ENCODE measurements around the gene KRTAP4-6. TPM values are rescaled to one million over a fixed set of nuclear protein-coding genes. Genes with fewer than 3 reads are reported as not detected.
"Not testable (repeated sequence)": the region's sequence is repeated elsewhere in the genome, so short reads cannot be mapped to it uniquely, and the experiment has no call there.

KRTAP4-6 gene
- total RNA-seq, 1 donor from 2014 or later, result not detected

GRCh38 chr17:41153856-41154255, 13.5 kb upstream of the KRTAP4-6 start:
- no peaks in the 10 kb centered on the region for H3K9me3 Mint-ChIP-seq (ENCODE audit: unreplicated experiment)
- no peaks in the 10 kb centered on the region for H3K27me3 Mint-ChIP-seq (ENCODE audit: unreplicated experiment)
- no peak overlapping the region for H3K4me3 Mint-ChIP-seq (ENCODE audit: unreplicated experiment)
- no peak for DNase-seq (ENCODE audit: extremely low spot score, unreplicated experiment)
- no peak overlapping the region for H3K27ac Mint-ChIP-seq (ENCODE audit: unreplicated experiment)
- no peak for TF ChIP-seq CTCF (IDR thresholded peaks at IDR 0.05)
- no peaks in the 10 kb centered on the region for H3K36me3 Mint-ChIP-seq (ENCODE audit: unreplicated experiment)
- no peaks in the 10 kb centered on the region for H3K4me1 Mint-ChIP-seq (ENCODE audit: unreplicated experiment)

- no peak overlapping the region for H3K4me3 Mint-ChIP-seq (ENCODE audit: unreplicated experiment)
- no peak overlapping the region for H3K27ac Mint-ChIP-seq (ENCODE audit: unreplicated experiment)
- H3K4me1 Mint-ChIP-seq (ENCODE audit: unreplicated experiment), result no peaks in the 10 kb centered on the region
- H3K9me3 Mint-ChIP-seq (ENCODE audit: unreplicated experiment), result no peaks in the 10 kb centered on the region
- no peaks in the 10 kb centered on the region for H3K27me3 Mint-ChIP-seq (ENCODE audit: unreplicated experiment)
- no peak for DNase-seq (ENCODE audit: extremely low spot score, unreplicated experiment)
- TF ChIP-seq CTCF (IDR thresholded peaks at IDR 0.05), result no peak
- no peaks in the 10 kb centered on the region for H3K36me3 Mint-ChIP-seq (ENCODE audit: unreplicated experiment)
Observed at GRCh38 chr17:41151525-41151924, 11.2 kb upstream of the KRTAP4-6 start.

- Mint-ChIP-seq H3K4me3 (ENCODE audit: unreplicated experiment) (no peak overlapping the region), H3K36me3 (ENCODE audit: unreplicated experiment) (no peaks in the 10 kb centered on the region), H3K9me3 (ENCODE audit: unreplicated experiment) (no peaks in the 10 kb centered on the region), H3K27me3 (ENCODE audit: unreplicated experiment) (no peaks in the 10 kb centered on the region), H3K4me1 (ENCODE audit: unreplicated experiment) (no peaks in the 10 kb centered on the region), H3K27ac (ENCODE audit: unreplicated experiment) (no peak overlapping the region)
- no peak for TF ChIP-seq CTCF (IDR thresholded peaks at IDR 0.05)
- DNase-seq (ENCODE audit: extremely low spot score, unreplicated experiment), result no peak
Observed at GRCh38 chr17:41150026-41150425, 9.7 kb upstream of the KRTAP4-6 start.

GRCh38 chr17:41149652-41149985, 9.3 kb upstream of the KRTAP4-6 start, which contains the start of gene KRTAP4-5:
TSS of gene KRTAP4-5 (minus strand) at chr17:41149825. CDS start at chr17:41149767, 58 bp downstream.
- Mint-ChIP-seq H3K9me3 (ENCODE audit: unreplicated experiment) (no peaks in the 10 kb centered on the region), H3K27ac (ENCODE audit: unreplicated experiment) (no peak within 1 kb of the TSS), H3K27me3 (ENCODE audit: unreplicated experiment) (no peaks in the 10 kb centered on the region), H3K4me1 (ENCODE audit: unreplicated experiment) (no peaks in the 10 kb centered on the region), H3K36me3 (ENCODE audit: unreplicated experiment) (no peaks in the 10 kb centered on the region), H3K4me3 (ENCODE audit: unreplicated experiment) (no peak within 1 kb of the TSS)
- no peak for TF ChIP-seq CTCF (IDR thresholded peaks at IDR 0.05)
- no peak for DNase-seq (ENCODE audit: extremely low spot score, unreplicated experiment)

- not testable (repeated sequence) for H3K4me1 Mint-ChIP-seq (ENCODE audit: unreplicated experiment); DNase-seq (ENCODE audit: extremely low spot score, unreplicated experiment); H3K4me3 Mint-ChIP-seq (ENCODE audit: unreplicated experiment); H3K36me3 Mint-ChIP-seq (ENCODE audit: unreplicated experiment); H3K27me3 Mint-ChIP-seq (ENCODE audit: unreplicated experiment); H3K27ac Mint-ChIP-seq (ENCODE audit: unreplicated experiment); H3K9me3 Mint-ChIP-seq (ENCODE audit: unreplicated experiment)
Observed at GRCh38 chr17:41148971-41149651, 8.8 kb upstream of the KRTAP4-6 start.

All from osteocyte (in vitro differentiated cells).